ENCODE data around the gene CHRNB1. TPM values are rescaled to one million over a fixed set of nuclear protein-coding genes. Genes with fewer than 3 reads are reported as not detected.

The CHRNB1 gene
- total and polyA plus RNA-seq, 5 experiments from 2014 or later = 5.4 to 24.5 (median 18.1) TPM

Other genes with a start within 250 kb of the CHRNB1 start
Only the 30 nearest of the 40 such genes appear.
- gene CLDN7, start 182.6 kb upstream of the CHRNB1 start, total RNA-seq = 1 to 10 TPM; 4.2 to 7.4 TPM
- 1 to 10 TPM; 5.7 to 8.6 (median 7.1) TPM for gene CLDN7, start 182.6 kb upstream of the CHRNB1 start, polyA plus RNA-seq
- not detected for gene SLC2A4, start 163.3 kb upstream of the CHRNB1 start, total RNA-seq
- not detected for gene SLC2A4, start 163.3 kb upstream of the CHRNB1 start, polyA plus RNA-seq
- gene YBX2, start 150.4 kb upstream of the CHRNB1 start, total RNA-seq = 1 to 10 TPM in 1 of 2 experiments, under 1 TPM in 1; 0.66 to 1.2 TPM
- not detected for gene YBX2, start 150.4 kb upstream of the CHRNB1 start, polyA plus RNA-seq
- gene EIF5A, start 137.4 kb upstream of the CHRNB1 start, total RNA-seq = 100 to 1,000 TPM; 308 to 327 TPM
- gene EIF5A, start 137.4 kb upstream of the CHRNB1 start, polyA plus RNA-seq = 100 to 1,000 TPM; 209 to 690 (median 643) TPM
- 100 to 1,000 TPM; 146 to 147 TPM for gene GPS2, start 129.7 kb upstream of the CHRNB1 start, total RNA-seq
- gene GPS2, start 129.7 kb upstream of the CHRNB1 start, polyA plus RNA-seq = 100 to 1,000 TPM in 1 of 3 donors, 10 to 100 TPM in 2; 75.7 to 107 (median 98.6) TPM
- gene NEURL4, start 115.7 kb upstream of the CHRNB1 start, total RNA-seq = 10 to 100 TPM; 74.7 to 82.7 TPM
- gene NEURL4, start 115.7 kb upstream of the CHRNB1 start, polyA plus RNA-seq = 1 to 10 TPM in 2 of 3 donors, under 1 TPM in 1; 0.90 to 2.7 (median 1.1) TPM
- 100 to 1,000 TPM; 450 to 466 TPM for gene ACAP1, start 108.5 kb upstream of the CHRNB1 start, total RNA-seq
- 100 to 1,000 TPM; 246 to 295 (median 283) TPM for gene ACAP1, start 108.5 kb upstream of the CHRNB1 start, polyA plus RNA-seq
- gene KCTD11, start 92.9 kb upstream of the CHRNB1 start, total RNA-seq = 1 to 10 TPM; 4.6 to 5.0 TPM
- 1 to 10 TPM; 1.2 to 1.6 (median 1.3) TPM for gene KCTD11, start 92.9 kb upstream of the CHRNB1 start, polyA plus RNA-seq
- gene TMEM95, start 89.9 kb upstream of the CHRNB1 start, total RNA-seq = not detected
- not detected for gene TMEM95, start 89.9 kb upstream of the CHRNB1 start, polyA plus RNA-seq
- 10 to 100 TPM; 20.8 to 23.1 TPM for gene TNK1, start 64.0 kb upstream of the CHRNB1 start, total RNA-seq
- 1 to 10 TPM; 5.8 to 8.5 (median 7.6) TPM for gene TNK1, start 64.0 kb upstream of the CHRNB1 start, polyA plus RNA-seq
- gene PLSCR3, start 50.5 kb upstream of the CHRNB1 start, total RNA-seq = 10 to 100 TPM; 75.8 to 79.4 TPM
- 100 to 1,000 TPM in 2 of 3 donors, 10 to 100 TPM in 1; 90.5 to 152 (median 125) TPM for gene PLSCR3, start 50.5 kb upstream of the CHRNB1 start, polyA plus RNA-seq
- gene TMEM256, start 41.0 kb upstream of the CHRNB1 start, total RNA-seq = 10 to 100 TPM; 45.4 to 50.9 TPM
- gene TMEM256, start 41.0 kb upstream of the CHRNB1 start, polyA plus RNA-seq = 10 to 100 TPM; 62.6 to 96.5 (median 81.4) TPM
- 10 to 100 TPM; 12.3 to 14.7 TPM for gene NLGN2, start 37.2 kb upstream of the CHRNB1 start, total RNA-seq
- gene NLGN2, start 37.2 kb upstream of the CHRNB1 start, polyA plus RNA-seq = under 1 TPM; 0.03 to 0.23 (median 0.08) TPM
- not detected for gene SPEM1, start 24.7 kb upstream of the CHRNB1 start, total RNA-seq
- not detected for gene SPEM1, start 24.7 kb upstream of the CHRNB1 start, polyA plus RNA-seq
- gene SPEM2, start 19.4 kb upstream of the CHRNB1 start, total RNA-seq = not detected
- not detected for gene SPEM2, start 19.4 kb upstream of the CHRNB1 start, polyA plus RNA-seq
- gene SPEM3, start 16.2 kb upstream of the CHRNB1 start, total RNA-seq = not detected
- gene SPEM3, start 16.2 kb upstream of the CHRNB1 start, polyA plus RNA-seq = not detected
- gene TMEM102, start 9.6 kb upstream of the CHRNB1 start, total RNA-seq = 10 to 100 TPM; 12.2 to 12.8 TPM
- 10 to 100 TPM in 2 of 3 donors, 1 to 10 TPM in 1; 9.8 to 19.1 (median 12.1) TPM for gene TMEM102, start 9.6 kb upstream of the CHRNB1 start, polyA plus RNA-seq
- gene FGF11, start 5.5 kb upstream of the CHRNB1 start, total RNA-seq = 1 to 10 TPM; 2.4 to 3.0 TPM
- under 1 TPM; 0.10 to 0.32 (median 0.22) TPM for gene FGF11, start 5.5 kb upstream of the CHRNB1 start, polyA plus RNA-seq
- 100 to 1,000 TPM; 101 to 104 TPM for gene ZBTB4, start 34.6 kb downstream of the CHRNB1 start, total RNA-seq
- gene ZBTB4, start 34.6 kb downstream of the CHRNB1 start, polyA plus RNA-seq = 10 to 100 TPM; 16.8 to 28.4 (median 19.7) TPM
- gene SLC35G6, start 36.4 kb downstream of the CHRNB1 start, total RNA-seq = not detected
- gene SLC35G6, start 36.4 kb downstream of the CHRNB1 start, polyA plus RNA-seq = not detected
- gene POLR2A, start 39.3 kb downstream of the CHRNB1 start, total RNA-seq = 100 to 1,000 TPM; 186 to 193 TPM
- 10 to 100 TPM; 31.1 to 68.0 (median 47.3) TPM for gene POLR2A, start 39.3 kb downstream of the CHRNB1 start, polyA plus RNA-seq
- 10 to 100 TPM; 25.7 to 26.6 TPM for gene TNFSF12, start 104.0 kb downstream of the CHRNB1 start, total RNA-seq
- gene TNFSF12, start 104.0 kb downstream of the CHRNB1 start, polyA plus RNA-seq = 10 to 100 TPM; 19.3 to 28.6 (median 25.8) TPM
- 1 to 10 TPM; 2.9 to 3.0 TPM for gene TNFSF13, start 113.7 kb downstream of the CHRNB1 start, total RNA-seq
- gene TNFSF13, start 113.7 kb downstream of the CHRNB1 start, polyA plus RNA-seq = 1 to 10 TPM; 1.2 to 3.7 (median 2.1) TPM
- 10 to 100 TPM; 48.0 to 56.8 TPM for gene SENP3, start 116.9 kb downstream of the CHRNB1 start, total RNA-seq
- gene SENP3, start 116.9 kb downstream of the CHRNB1 start, polyA plus RNA-seq = 10 to 100 TPM; 13.8 to 14.1 (median 14.0) TPM
- 1 to 10 TPM; 4.4 to 4.6 TPM for gene CD68, start 134.6 kb downstream of the CHRNB1 start, total RNA-seq
- gene CD68, start 134.6 kb downstream of the CHRNB1 start, polyA plus RNA-seq = under 1 TPM; 0.15 to 0.59 (median 0.31) TPM
- gene MPDU1, start 138.8 kb downstream of the CHRNB1 start, total RNA-seq = 10 to 100 TPM; 25.6 to 31.8 TPM
- 10 to 100 TPM; 33.9 to 48.9 (median 41.3) TPM for gene MPDU1, start 138.8 kb downstream of the CHRNB1 start, polyA plus RNA-seq
- under 1 TPM; 0.55 to 0.93 TPM for gene SOX15, start 145.0 kb downstream of the CHRNB1 start, total RNA-seq
- not detected for gene SOX15, start 145.0 kb downstream of the CHRNB1 start, polyA plus RNA-seq
- gene FXR2, start 169.8 kb downstream of the CHRNB1 start, total RNA-seq = 10 to 100 TPM; 36.6 to 39.0 TPM
- gene FXR2, start 169.8 kb downstream of the CHRNB1 start, polyA plus RNA-seq = 10 to 100 TPM; 11.8 to 17.8 (median 12.4) TPM
- gene SAT2, start 182.8 kb downstream of the CHRNB1 start, total RNA-seq = 10 to 100 TPM; 74.8 to 76.6 TPM
- gene SAT2, start 182.8 kb downstream of the CHRNB1 start, polyA plus RNA-seq = 10 to 100 TPM; 38.5 to 40.0 (median 39.4) TPM
- not detected for gene SHBG, start 185.1 kb downstream of the CHRNB1 start, total RNA-seq
- not detected for gene SHBG, start 185.1 kb downstream of the CHRNB1 start, polyA plus RNA-seq

All from naive thymus-derived CD8-positive, alpha-beta T cell (primary cell).